Karpas-422 (cell line): Measurements from ENCODE around the gene PRODH2. TPM values are rescaled to one million over a fixed set of nuclear protein-coding genes. Genes with fewer than 3 reads are reported as not detected.

ENCODE experiments used
- DNase-seq: peaks from one replicate; pipeline ENCODE4 v3.0.0-alpha.2; 2015
- H2AFZ ChIP-seq: fragments of 200-600 bp; sonication (generic); 2 replicates; pipeline ENCODE4 v1.6.1; 2014; ENCODE audit warnings: antibody characterized with exemption, low read length, mixed read lengths
- H3K27ac ChIP-seq: fragments of 200-600 bp; sonication (generic); 2 replicates; pipeline ENCODE4 v1.5.1; 2014; ENCODE audit warnings: mild to moderate bottlenecking, low read length, moderate library complexity
- H3K27me3 ChIP-seq: fragments of 200-600 bp; sonication (generic); 2 replicates; pipeline ENCODE4 v1.6.1; 2014; ENCODE audit warnings: low read length, mixed read lengths
- H3K36me3 ChIP-seq: fragments of 200-600 bp; sonication (generic); 2 replicates; pipeline ENCODE4 v1.6.1; 2014; ENCODE audit warnings: low read length, mixed read lengths; ENCODE audit not compliant: insufficient read depth
- H3K4me1 ChIP-seq: fragments of 200-600 bp; sonication (generic); 2 replicates; pipeline ENCODE4 v1.6.1; 2014; ENCODE audit warnings: mild to moderate bottlenecking, low read length, mixed read lengths
- H3K4me2 ChIP-seq: fragments of 200-600 bp; sonication (generic); 2 replicates; pipeline ENCODE4 v1.6.1; 2014; ENCODE audit warnings: low read length, low read depth, mild to moderate bottlenecking; ENCODE audit not compliant: poor library complexity, severe bottlenecking
- H3K4me3 ChIP-seq: fragments of 200-600 bp; sonication (generic); 2 replicates; pipeline ENCODE4 v1.5.1; 2014; ENCODE audit warnings: mild to moderate bottlenecking, antibody characterized with exemption, low read length, mixed read lengths
- H3K79me2 ChIP-seq: fragments of 200-600 bp; sonication (generic); 2 replicates; pipeline ENCODE4 v1.6.1; 2014; ENCODE audit warnings: mild to moderate bottlenecking, low read length, mixed read lengths
- H3K9ac ChIP-seq: fragments of 200-600 bp; sonication (generic); 2 replicates; pipeline ENCODE4 v1.6.0; 2014; ENCODE audit warnings: low read length
- H3K9me2 ChIP-seq: fragments of 200-600 bp; sonication (generic), shearing (Covaris generic); replicated peaks from 2 replicates; pipeline ENCODE4 v1.6.0; 2014; ENCODE audit warnings: mild to moderate bottlenecking, low read length, moderate library complexity; ENCODE audit not compliant: insufficient read depth
- H3K9me3 ChIP-seq: fragments of 300-700, 200-600 bp; sonication (generic); 2 replicates; pipeline ENCODE4 v1.6.1; 2014; ENCODE audit warnings: low read length, mixed read lengths
- H4K20me1 ChIP-seq: fragments of 200-600 bp; sonication (generic); 2 replicates; pipeline ENCODE4 v1.6.1; 2014; ENCODE audit warnings: mild to moderate bottlenecking, antibody characterized with exemption, low read length, low read depth; ENCODE audit not compliant: insufficient read depth
- total RNA-seq: library from RNA; depleted of rRNA; stranded (reverse); fragments of >200 nt; shearing (Covaris generic); gene quantifications from 2 replicates; pipeline ENCODE4 v1.2.3, GENCODE V29; 2014; ENCODE audit warnings: low replicate concordance; rRNA removed

The PRODH2 gene, protein sequence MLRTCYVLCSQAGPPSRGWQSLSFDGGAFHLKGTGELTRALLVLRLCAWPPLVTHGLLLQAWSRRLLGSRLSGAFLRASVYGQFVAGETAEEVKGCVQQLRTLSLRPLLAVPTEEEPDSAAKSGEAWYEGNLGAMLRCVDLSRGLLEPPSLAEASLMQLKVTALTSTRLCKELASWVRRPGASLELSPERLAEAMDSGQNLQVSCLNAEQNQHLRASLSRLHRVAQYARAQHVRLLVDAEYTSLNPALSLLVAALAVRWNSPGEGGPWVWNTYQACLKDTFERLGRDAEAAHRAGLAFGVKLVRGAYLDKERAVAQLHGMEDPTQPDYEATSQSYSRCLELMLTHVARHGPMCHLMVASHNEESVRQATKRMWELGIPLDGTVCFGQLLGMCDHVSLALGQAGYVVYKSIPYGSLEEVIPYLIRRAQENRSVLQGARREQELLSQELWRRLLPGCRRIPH
- not detected in 2 replicates for total RNA-seq

GRCh38 chr19:35812220-35813042, at the start of gene PRODH2:
Gene PRODH2, minus strand, starts transcription at chr19:35812845. Its CDS starts 40 bp downstream, at chr19:35812805.
- Histone ChIP-seq H3K9me3 (no peaks in the 10 kb centered on the region), H3K4me1 (no peaks in the 10 kb centered on the region), H3K9me2 (no peaks in the 10 kb centered on the region), H2AFZ (no peak within 1 kb of the TSS), H4K20me1 (no peaks in the 10 kb centered on the region), H3K9ac (no peak within 1 kb of the TSS), H3K27me3 (no peaks in the 10 kb centered on the region), H3K79me2 (no peaks in the 10 kb centered on the region), H3K27ac (no peak within 1 kb of the TSS), H3K4me2 (no peak within 1 kb of the TSS), H3K4me3 (no peak within 1 kb of the TSS), H3K36me3 (no peaks in the 10 kb centered on the region)
- DNase-seq = no peak

GRCh38 chr19:35861640-35862160, 49.1 kb upstream of the PRODH2 start:
- Histone ChIP-seq H3K4me3 (no peak overlapping the region), H4K20me1 (no peaks in the 10 kb centered on the region), H3K36me3 (no peaks in the 10 kb centered on the region), H3K9me2 (no peaks in the 10 kb centered on the region), H3K4me2 (no peak overlapping the region), H3K27me3 (no peaks in the 10 kb centered on the region), H3K4me1 (peaks cover 3% of the 10 kb centered on the region), H2AFZ (no peak overlapping the region), H3K27ac (no peak overlapping the region), H3K9ac (no peak overlapping the region), H3K9me3 (no peaks in the 10 kb centered on the region), H3K79me2 (no peaks in the 10 kb centered on the region)
- no peak for DNase-seq

- no peak overlapping the region for H3K9ac ChIP-seq
- H3K9me2 ChIP-seq = no peaks in the 10 kb centered on the region
- peaks cover 6% of the 10 kb centered on the region for H3K4me1 ChIP-seq
- no peak overlapping the region for H3K27ac ChIP-seq
- H3K79me2 ChIP-seq = no peaks in the 10 kb centered on the region
- no peak overlapping the region for H3K4me3 ChIP-seq
- H4K20me1 ChIP-seq = no peaks in the 10 kb centered on the region
- no peaks in the 10 kb centered on the region for H3K36me3 ChIP-seq
- H3K27me3 ChIP-seq = no peaks in the 10 kb centered on the region
- H2AFZ ChIP-seq = no peak overlapping the region
- no peak for DNase-seq
- no peak overlapping the region for H3K4me2 ChIP-seq
- no peaks in the 10 kb centered on the region for H3K9me3 ChIP-seq
Observed at GRCh38 chr19:35860818-35861639, 48.4 kb upstream of the PRODH2 start.

GRCh38 chr19:35860436-35860817, 47.8 kb upstream of the PRODH2 start:
- Histone ChIP-seq H3K9me2 (no peaks in the 10 kb centered on the region), H3K36me3 (no peaks in the 10 kb centered on the region), H3K4me3 (no peak overlapping the region), H4K20me1 (no peaks in the 10 kb centered on the region), H3K9me3 (no peaks in the 10 kb centered on the region), H3K79me2 (no peaks in the 10 kb centered on the region), H3K27ac (no peak overlapping the region), H2AFZ (no peak overlapping the region), H3K4me1 (peaks cover 6% of the 10 kb centered on the region), H3K9ac (no peak overlapping the region), H3K4me2 (no peak overlapping the region), H3K27me3 (no peaks in the 10 kb centered on the region)
- DNase-seq = no peak

GRCh38 chr19:35859414-35859813, 46.8 kb upstream of the PRODH2 start:
- no peaks in the 10 kb centered on the region for H3K9me2 ChIP-seq
- H3K9me3 ChIP-seq = no peaks in the 10 kb centered on the region
- no peak overlapping the region for H3K9ac ChIP-seq
- H3K27ac ChIP-seq = no peak overlapping the region
- H3K79me2 ChIP-seq = no peaks in the 10 kb centered on the region
- H2AFZ ChIP-seq = no peak overlapping the region
- H3K4me3 ChIP-seq = no peak overlapping the region
- H3K4me2 ChIP-seq = no peak overlapping the region
- no peaks in the 10 kb centered on the region for H3K36me3 ChIP-seq
- H3K4me1 ChIP-seq = peaks cover 6% of the 10 kb centered on the region
- H3K27me3 ChIP-seq = no peaks in the 10 kb centered on the region
- no peaks in the 10 kb centered on the region for H4K20me1 ChIP-seq
- DNase-seq = no peak

DNA sequence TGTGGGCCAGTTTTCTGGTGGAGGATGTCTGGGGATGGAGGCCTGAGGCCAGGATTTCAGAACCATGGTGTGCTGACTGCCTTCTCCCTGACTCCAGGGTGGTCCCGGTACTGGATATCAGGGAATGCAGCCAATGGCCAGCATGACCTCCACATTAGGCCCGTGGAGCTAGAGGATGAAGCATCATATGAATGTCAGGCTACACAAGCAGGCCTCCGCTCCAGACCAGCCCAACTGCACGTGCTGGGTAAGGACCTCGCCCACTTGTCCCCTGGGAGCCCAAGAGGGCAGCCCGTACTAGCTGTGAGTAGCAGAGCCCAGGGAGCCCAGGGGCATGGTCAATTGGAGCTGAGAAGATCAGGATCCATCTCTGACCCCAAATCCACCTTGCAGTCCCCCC, 45.7 kb upstream of the PRODH2 start:
- Histone ChIP-seq H3K4me1 (peaks cover 6% of the 10 kb centered on the region), H3K36me3 (no peaks in the 10 kb centered on the region), H2AFZ (no peak overlapping the region), H4K20me1 (no peaks in the 10 kb centered on the region), H3K9ac (no peak overlapping the region), H3K9me3 (no peaks in the 10 kb centered on the region), H3K4me2 (no peak overlapping the region), H3K79me2 (no peaks in the 10 kb centered on the region), H3K27me3 (no peaks in the 10 kb centered on the region), H3K9me2 (no peaks in the 10 kb centered on the region), H3K27ac (no peak overlapping the region), H3K4me3 (no peak overlapping the region)
- no peak for DNase-seq

DNA sequence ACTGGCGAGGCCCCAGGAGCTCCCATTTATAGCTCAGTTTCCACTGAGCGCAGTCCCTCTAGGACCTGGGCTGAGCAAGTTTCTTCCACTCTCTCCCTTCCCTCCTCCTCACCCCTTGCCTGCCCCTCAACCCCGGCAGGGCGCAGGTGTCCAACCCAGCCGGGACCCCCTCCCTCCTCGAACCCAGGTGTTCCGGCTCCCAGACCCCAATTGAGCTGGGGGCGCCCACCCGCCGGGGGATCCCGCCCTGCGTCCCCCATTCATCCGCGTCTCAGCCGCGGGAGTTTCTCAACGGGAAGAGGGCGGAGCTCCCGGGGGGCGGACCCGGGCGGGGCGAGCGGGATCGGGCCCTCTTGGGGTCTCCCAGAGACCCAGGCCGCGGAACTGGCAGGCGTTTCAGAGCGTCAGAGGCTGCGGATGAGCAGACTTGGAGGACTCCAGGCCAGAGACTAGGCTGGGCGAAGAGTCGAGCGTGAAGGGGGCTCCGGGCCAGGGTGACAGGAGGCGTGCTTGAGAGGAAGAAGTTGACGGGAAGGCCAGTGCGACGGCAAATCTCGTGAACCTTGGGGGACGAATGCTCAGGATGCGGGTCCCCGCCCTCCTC, 44.0 kb upstream of the PRODH2 start, which contains the start of gene KIRREL2:
KIRREL2 (plus strand) TSS at position 366 of the 604 bp plus-strand sequence; CDS start at position 575, 209 bp downstream.
- Histone ChIP-seq H3K36me3 (no peaks in the 10 kb centered on the region), H3K9ac (0 out of 2 replicates have a peak within 1 kb of the TSS, but pooled peaks have one; percentile 17), H3K4me3 (peak within 1 kb of the TSS; percentile 38; the same call in 1 of the 2 replicates), H2AFZ (no peak within 1 kb of the TSS), H3K4me2 (peak within 1 kb of the TSS; percentile 59), H3K4me1 (peaks cover 6% of the 10 kb centered on the region), H3K27me3 (no peaks in the 10 kb centered on the region), H3K27ac (no peak within 1 kb of the TSS), H3K79me2 (no peaks in the 10 kb centered on the region), H3K9me2 (no peaks in the 10 kb centered on the region), H4K20me1 (no peaks in the 10 kb centered on the region), H3K9me3 (no peaks in the 10 kb centered on the region)
- no peak for DNase-seq
